PC-3 (cell line): ENCODE results near the gene FOXL3.

Experiments
- EZH2 ChIP-seq: fragments of 300-600 bp; sonication (generic); IDR thresholded peaks from one replicate; pipeline ENCODE4 v1.6.1; 2017; ENCODE audit warnings: antibody characterized with exemption, mild to moderate bottlenecking, low read length; ENCODE audit not compliant: unreplicated experiment
- EZH2phosphoT487 ChIP-seq: fragments of 300-600 bp; sonication (generic); IDR thresholded peaks from 2 replicates; pipeline ENCODE4 v1.6.1; 2018; ENCODE audit warnings: mild to moderate bottlenecking, antibody characterized with exemption, low read length, borderline replicate concordance
- TF ChIP-seq, protein P1 (sequence below): fragments of 300-600 bp; sonication (generic); conservative IDR thresholded peaks from 2 replicates; pipeline ENCODE4 v1.5.1; 2017; ENCODE audit warnings: antibody characterized with exemption, low read depth, mild to moderate bottlenecking, low read length

DNA sequence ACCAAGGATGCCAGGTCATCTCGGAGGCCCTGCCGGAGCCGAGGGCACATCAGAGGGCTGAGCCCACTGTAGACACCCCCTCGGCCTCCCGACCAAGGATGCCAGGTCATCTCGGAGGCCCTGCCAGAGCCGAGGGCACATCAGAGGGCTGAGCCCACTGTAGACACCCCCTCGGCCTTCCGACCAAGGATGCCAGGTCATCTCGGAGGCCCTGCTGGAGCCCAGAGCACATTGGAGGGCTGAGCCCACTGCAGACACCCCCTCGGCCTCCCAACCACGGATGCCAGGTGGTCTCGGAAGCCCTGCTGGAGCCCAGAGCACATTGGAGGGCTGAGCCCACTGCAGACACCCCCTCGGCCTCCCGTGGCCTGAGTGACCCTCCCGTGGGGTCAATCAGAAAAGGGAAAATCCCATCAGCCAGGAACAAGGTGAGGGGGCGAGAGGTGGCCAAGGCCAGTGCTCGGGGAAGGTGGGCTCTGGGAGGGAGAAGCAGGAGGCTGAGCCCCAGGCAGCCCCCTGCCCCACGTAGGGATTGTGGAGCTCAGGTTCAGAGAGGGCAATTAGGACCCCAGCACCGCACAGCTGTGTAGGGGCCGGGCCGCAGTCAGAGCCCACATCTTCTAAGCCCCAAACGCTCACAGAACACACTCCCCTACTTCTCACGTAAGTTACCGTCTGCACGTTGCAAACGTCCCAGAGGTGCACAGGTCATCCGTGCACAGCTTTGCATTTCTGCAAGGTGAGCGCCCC lies 37.6 kb upstream of the FOXL3 start:
- TF ChIP-seq, protein P1, sequence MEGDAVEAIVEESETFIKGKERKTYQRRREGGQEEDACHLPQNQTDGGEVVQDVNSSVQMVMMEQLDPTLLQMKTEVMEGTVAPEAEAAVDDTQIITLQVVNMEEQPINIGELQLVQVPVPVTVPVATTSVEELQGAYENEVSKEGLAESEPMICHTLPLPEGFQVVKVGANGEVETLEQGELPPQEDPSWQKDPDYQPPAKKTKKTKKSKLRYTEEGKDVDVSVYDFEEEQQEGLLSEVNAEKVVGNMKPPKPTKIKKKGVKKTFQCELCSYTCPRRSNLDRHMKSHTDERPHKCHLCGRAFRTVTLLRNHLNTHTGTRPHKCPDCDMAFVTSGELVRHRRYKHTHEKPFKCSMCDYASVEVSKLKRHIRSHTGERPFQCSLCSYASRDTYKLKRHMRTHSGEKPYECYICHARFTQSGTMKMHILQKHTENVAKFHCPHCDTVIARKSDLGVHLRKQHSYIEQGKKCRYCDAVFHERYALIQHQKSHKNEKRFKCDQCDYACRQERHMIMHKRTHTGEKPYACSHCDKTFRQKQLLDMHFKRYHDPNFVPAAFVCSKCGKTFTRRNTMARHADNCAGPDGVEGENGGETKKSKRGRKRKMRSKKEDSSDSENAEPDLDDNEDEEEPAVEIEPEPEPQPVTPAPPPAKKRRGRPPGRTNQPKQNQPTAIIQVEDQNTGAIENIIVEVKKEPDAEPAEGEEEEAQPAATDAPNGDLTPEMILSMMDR = no peak
- no peak for TF ChIP-seq EZH2phosphoT487
- TF ChIP-seq EZH2 = no peak
